KMS-11 (cell line): Measurements from ENCODE around the gene MAD2L2.

Source experiments
- H2AFZ ChIP-seq: fragments of 200-600 bp; sonication (generic); 2 replicates; pipeline ENCODE4 v1.6.1; 2016; ENCODE audit warnings: antibody characterized with exemption, mixed run types, low read depth
- H3K27ac ChIP-seq: fragments of 200-600 bp; sonication (generic); 2 replicates; pipeline ENCODE4 v1.6.1; 2016; ENCODE audit warnings: mild to moderate bottlenecking, mixed run types
- H3K27me3 ChIP-seq: fragments of 200-600 bp; sonication (generic); 2 replicates; pipeline ENCODE4 v1.6.1; 2017; ENCODE audit warnings: mild to moderate bottlenecking, low read depth, mixed run types, moderate library complexity; ENCODE audit not compliant: insufficient read depth
- H3K36me3 ChIP-seq: fragments of 200-600 bp; sonication (generic); 2 replicates; pipeline ENCODE4 v1.6.1; 2017; ENCODE audit warnings: mild to moderate bottlenecking, mixed run types; ENCODE audit not compliant: insufficient read depth
- H3K4me1 ChIP-seq: fragments of 200-600 bp; sonication (generic); 2 replicates; pipeline ENCODE4 v1.6.1; 2016; ENCODE audit warnings: mild to moderate bottlenecking, low read depth, mixed run types; ENCODE audit not compliant: poor library complexity, severe bottlenecking
- H3K4me2 ChIP-seq: fragments of 200-600 bp; sonication (generic); 2 replicates; pipeline ENCODE4 v1.7.0; 2016; ENCODE audit warnings: mild to moderate bottlenecking, mixed run types
- H3K4me3 ChIP-seq: fragments of 200-600 bp; sonication (generic); IDR thresholded peaks from 2 replicates; pipeline ENCODE4 v1.6.1; 2017; ENCODE audit warnings: low read depth, low read length, mixed read lengths; ENCODE audit not compliant: insufficient read depth
- H3K79me2 ChIP-seq: fragments of 200-600 bp; sonication (generic); 2 replicates; pipeline ENCODE4 v1.6.1; 2016; ENCODE audit warnings: low read depth, mixed run types; ENCODE audit not compliant: insufficient read depth
- H3K9ac ChIP-seq: fragments of 200-600 bp; sonication (generic); 2 replicates; pipeline ENCODE4 v1.6.1; 2016; ENCODE audit warnings: mild to moderate bottlenecking, mixed run types
- H4K20me1 ChIP-seq: fragments of 200-600 bp; sonication (generic); 2 replicates; pipeline ENCODE4 v1.6.1; 2016; ENCODE audit warnings: mild to moderate bottlenecking, mixed run types; ENCODE audit not compliant: insufficient read depth
- TF ChIP-seq, protein P1 (sequence below): fragments of 200-600 bp; sonication (generic); conservative IDR thresholded peaks from 2 replicates; pipeline ENCODE4 v1.6.1; 2017; ENCODE audit warnings: low read depth, mild to moderate bottlenecking, antibody characterized with exemption, low read length, moderate library complexity, mixed read lengths

Gene MAD2L2

GRCh38 chr1:11648039-11648438, 32.9 kb downstream of the MAD2L2 start:
- Histone ChIP-seq H3K79me2 (no peaks in the 10 kb centered on the region), H3K27ac (no peak overlapping the region), H4K20me1 (no peaks in the 10 kb centered on the region), H3K27me3 (no peaks in the 10 kb centered on the region; the same call in 1 of the 2 replicates), H3K4me1 (peaks cover 8% of the 10 kb centered on the region), H3K4me3 (no peak overlapping the region), H3K36me3 (no peaks in the 10 kb centered on the region), H3K9ac (no peak overlapping the region), H2AFZ (no peak overlapping the region), H3K4me2 (no peak overlapping the region)
- TF ChIP-seq, protein P1, sequence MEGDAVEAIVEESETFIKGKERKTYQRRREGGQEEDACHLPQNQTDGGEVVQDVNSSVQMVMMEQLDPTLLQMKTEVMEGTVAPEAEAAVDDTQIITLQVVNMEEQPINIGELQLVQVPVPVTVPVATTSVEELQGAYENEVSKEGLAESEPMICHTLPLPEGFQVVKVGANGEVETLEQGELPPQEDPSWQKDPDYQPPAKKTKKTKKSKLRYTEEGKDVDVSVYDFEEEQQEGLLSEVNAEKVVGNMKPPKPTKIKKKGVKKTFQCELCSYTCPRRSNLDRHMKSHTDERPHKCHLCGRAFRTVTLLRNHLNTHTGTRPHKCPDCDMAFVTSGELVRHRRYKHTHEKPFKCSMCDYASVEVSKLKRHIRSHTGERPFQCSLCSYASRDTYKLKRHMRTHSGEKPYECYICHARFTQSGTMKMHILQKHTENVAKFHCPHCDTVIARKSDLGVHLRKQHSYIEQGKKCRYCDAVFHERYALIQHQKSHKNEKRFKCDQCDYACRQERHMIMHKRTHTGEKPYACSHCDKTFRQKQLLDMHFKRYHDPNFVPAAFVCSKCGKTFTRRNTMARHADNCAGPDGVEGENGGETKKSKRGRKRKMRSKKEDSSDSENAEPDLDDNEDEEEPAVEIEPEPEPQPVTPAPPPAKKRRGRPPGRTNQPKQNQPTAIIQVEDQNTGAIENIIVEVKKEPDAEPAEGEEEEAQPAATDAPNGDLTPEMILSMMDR: no peak

DNA sequence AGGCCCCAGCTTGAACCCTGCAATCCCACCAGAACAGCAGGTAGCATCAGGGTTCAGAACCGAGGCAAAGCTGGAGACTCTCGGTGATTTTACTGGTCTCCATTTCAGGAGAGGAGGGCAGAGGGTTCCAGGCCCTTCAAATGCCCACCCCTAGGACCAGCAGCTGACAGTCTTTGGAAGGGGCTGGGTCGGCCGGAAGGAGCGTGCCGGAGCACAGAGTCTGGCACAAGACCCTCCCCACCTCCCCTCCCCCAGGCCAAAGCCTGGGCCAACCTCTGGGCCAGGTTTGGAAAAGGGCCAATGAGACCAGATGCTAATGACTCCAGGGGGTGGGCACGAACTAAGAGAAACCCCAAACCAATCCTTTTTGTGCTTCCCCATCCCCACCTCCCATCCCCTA, 33.6 kb downstream of the MAD2L2 start:
- no peaks in the 10 kb centered on the region for H4K20me1 ChIP-seq
- no peak overlapping the region for H3K4me3 ChIP-seq
- H3K79me2 ChIP-seq: no peaks in the 10 kb centered on the region
- no peaks in the 10 kb centered on the region for H3K36me3 ChIP-seq
- no peak overlapping the region for H3K4me2 ChIP-seq
- no peak overlapping the region for H3K9ac ChIP-seq
- H3K27ac ChIP-seq: no peak overlapping the region
- H3K27me3 ChIP-seq: no peaks in the 10 kb centered on the region; the same call in 1 of the 2 replicates
- H3K4me1 ChIP-seq: peaks cover 8% of the 10 kb centered on the region
- H2AFZ ChIP-seq: no peak overlapping the region
- TF ChIP-seq, protein P1: no peak

- H3K9ac ChIP-seq: no peak overlapping the region
- no peak overlapping the region for H3K4me2 ChIP-seq
- H3K79me2 ChIP-seq: no peaks in the 10 kb centered on the region
- H3K27me3 ChIP-seq: no peaks in the 10 kb centered on the region; the same call in 1 of the 2 replicates
- peaks cover 6% of the 10 kb centered on the region for H3K4me1 ChIP-seq
- H3K27ac ChIP-seq: no peak overlapping the region
- TF ChIP-seq, protein P1: no peak
- H3K36me3 ChIP-seq: no peaks in the 10 kb centered on the region
- no peaks in the 10 kb centered on the region for H4K20me1 ChIP-seq
- H2AFZ ChIP-seq: no peak overlapping the region
- H3K4me3 ChIP-seq: no peak overlapping the region
Measured at GRCh38 chr1:11646317-11646716, 34.6 kb downstream of the MAD2L2 start.

DNA sequence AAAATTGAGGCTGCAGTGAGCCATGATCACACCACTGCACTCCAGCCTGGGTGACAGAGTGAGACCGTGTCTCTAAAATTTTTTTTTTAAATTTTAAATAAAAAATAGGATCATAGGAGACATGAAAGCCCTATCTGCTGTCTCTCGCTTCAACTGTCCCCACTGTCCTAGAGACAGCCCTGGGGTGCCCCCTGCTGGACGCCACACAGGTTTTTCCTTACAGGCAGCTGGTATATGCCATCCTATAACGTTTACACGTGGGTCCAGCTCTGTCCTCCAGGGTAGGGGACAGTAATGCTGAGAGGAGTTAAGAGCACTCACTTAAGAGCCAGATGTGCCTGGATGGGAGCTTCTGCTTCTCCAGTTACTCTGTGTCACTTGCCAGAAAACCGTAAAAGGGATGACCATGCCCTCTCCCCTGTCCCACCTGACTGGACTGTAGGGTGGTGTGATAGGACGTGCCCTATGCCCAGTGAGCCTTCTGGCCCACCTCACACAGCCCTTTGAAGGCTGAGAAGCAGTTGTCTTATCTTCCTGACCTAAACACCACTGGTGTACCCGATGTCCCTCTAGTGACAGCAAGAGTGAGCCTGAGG, 35.2 kb downstream of the MAD2L2 start:
- Histone ChIP-seq H3K27me3 (peaks cover under 1% of the 10 kb centered on the region; the same call in 1 of the 2 replicates), H3K4me1 (peaks cover 2% of the 10 kb centered on the region), H2AFZ (no peak overlapping the region), H3K4me2 (no peak overlapping the region), H3K4me3 (no peak overlapping the region), H3K36me3 (no peaks in the 10 kb centered on the region), H4K20me1 (no peaks in the 10 kb centered on the region), H3K79me2 (no peaks in the 10 kb centered on the region), H3K9ac (no peak overlapping the region), H3K27ac (no peak overlapping the region)
- TF ChIP-seq, protein P1: peak; percentile 78
